Measurements from ENCODE around the gene DMPK. TPM values are rescaled to one million over a fixed set of nuclear protein-coding genes. Genes with fewer than 3 reads are reported as not detected.
"Not testable (repeated sequence)": the region's sequence is repeated elsewhere in the genome, so short reads cannot be mapped to it uniquely, and the experiment has no call there.

Gene DMPK
- total RNA-seq, 1 experiment from 2014 or later: 28.1 TPM

DNA sequence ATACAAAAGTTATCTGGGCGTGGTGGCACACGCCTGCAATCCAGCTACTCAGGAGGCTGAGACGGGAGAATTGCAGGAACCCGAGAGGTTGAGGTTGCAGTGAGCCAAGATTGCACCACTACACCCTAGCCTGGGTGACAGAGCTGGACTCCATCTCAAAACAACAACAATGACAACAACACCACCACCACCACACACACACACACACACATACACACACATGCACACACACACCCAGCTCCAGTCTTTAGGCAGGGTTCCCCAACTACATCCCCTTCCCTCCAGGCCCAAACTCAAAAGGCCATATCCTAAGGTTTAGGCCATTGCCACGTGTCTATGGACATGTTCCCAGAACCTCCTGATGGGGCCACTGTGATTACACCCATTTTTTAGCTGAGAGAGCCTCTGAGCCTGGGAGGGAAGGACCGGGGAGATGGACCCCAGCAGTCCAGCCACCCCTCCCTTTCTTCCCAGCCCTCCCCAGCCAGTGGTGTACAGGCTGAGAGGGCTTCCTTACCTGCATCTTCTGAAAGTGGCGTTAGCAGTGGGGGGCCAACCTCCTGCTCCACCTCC, 19.4 kb upstream of the DMPK start:
- no peak for DNase-seq
- no peak overlapping the region for H3K4me3 Mint-ChIP-seq (ENCODE audit: unreplicated experiment)
- no TSS peak for BruUV-seq (replicated peaks)
- H3K4me1 Mint-ChIP-seq (ENCODE audit: low read depth, unreplicated experiment): peaks cover 6% of the 10 kb centered on the region
- no peak overlapping the region for H3K4me3 ChIP-seq (ENCODE audit: low read depth, low read length)
- H3K27me3 ChIP-seq (replicated peaks; ENCODE audit: control insufficient read depth, insufficient read depth, low read length): no peaks in the 10 kb centered on the region
- CTCF ChIA-PET: interaction anchor here (0.6 to 3.8 kb wide), 4 partner anchors 15 to 1452 kb away, joined by 3 to 82 read pairs (median 4); partner anchors contain the start of gene SIX5
- no peaks in the 10 kb centered on the region for H3K9me3 Mint-ChIP-seq (ENCODE audit: unreplicated experiment)
- TF ChIP-seq, protein P1, sequence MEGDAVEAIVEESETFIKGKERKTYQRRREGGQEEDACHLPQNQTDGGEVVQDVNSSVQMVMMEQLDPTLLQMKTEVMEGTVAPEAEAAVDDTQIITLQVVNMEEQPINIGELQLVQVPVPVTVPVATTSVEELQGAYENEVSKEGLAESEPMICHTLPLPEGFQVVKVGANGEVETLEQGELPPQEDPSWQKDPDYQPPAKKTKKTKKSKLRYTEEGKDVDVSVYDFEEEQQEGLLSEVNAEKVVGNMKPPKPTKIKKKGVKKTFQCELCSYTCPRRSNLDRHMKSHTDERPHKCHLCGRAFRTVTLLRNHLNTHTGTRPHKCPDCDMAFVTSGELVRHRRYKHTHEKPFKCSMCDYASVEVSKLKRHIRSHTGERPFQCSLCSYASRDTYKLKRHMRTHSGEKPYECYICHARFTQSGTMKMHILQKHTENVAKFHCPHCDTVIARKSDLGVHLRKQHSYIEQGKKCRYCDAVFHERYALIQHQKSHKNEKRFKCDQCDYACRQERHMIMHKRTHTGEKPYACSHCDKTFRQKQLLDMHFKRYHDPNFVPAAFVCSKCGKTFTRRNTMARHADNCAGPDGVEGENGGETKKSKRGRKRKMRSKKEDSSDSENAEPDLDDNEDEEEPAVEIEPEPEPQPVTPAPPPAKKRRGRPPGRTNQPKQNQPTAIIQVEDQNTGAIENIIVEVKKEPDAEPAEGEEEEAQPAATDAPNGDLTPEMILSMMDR (IDR thresholded peaks at IDR 0.05; ENCODE audit: insufficient read depth in 1 of 2, low read depth in 1 of 2, low read length in 1 of 2, severe bottlenecking in 1 of 2, unreplicated experiment in 1 of 2): no peak
- H3K4me1 ChIP-seq: no peaks in the 10 kb centered on the region
- POLR2A ChIA-PET: interaction anchor here (0.5 to 1.0 kb wide), 2 partner anchors 9 to 31 kb away, joined by 3 read pairs; partner anchors contain the start of gene DMWD
- no peaks in the 10 kb centered on the region for H3K27me3 Mint-ChIP-seq (ENCODE audit: insufficient read depth, unreplicated experiment)
- intact Hi-C loops (cut with micrococcal nuclease; ENCODE audit: unreplicated experiment): no loop called here
- no peak overlapping the region for H3K27ac Mint-ChIP-seq (ENCODE audit: unreplicated experiment)
- H3K36me3 Mint-ChIP-seq (ENCODE audit: insufficient read depth, unreplicated experiment): no peaks in the 10 kb centered on the region
- no peaks in the 10 kb centered on the region for H3K9me3 ChIP-seq
- H3K36me3 ChIP-seq (ENCODE audit: control insufficient read depth, insufficient read depth, low read length): no peaks in the 10 kb centered on the region

DNA sequence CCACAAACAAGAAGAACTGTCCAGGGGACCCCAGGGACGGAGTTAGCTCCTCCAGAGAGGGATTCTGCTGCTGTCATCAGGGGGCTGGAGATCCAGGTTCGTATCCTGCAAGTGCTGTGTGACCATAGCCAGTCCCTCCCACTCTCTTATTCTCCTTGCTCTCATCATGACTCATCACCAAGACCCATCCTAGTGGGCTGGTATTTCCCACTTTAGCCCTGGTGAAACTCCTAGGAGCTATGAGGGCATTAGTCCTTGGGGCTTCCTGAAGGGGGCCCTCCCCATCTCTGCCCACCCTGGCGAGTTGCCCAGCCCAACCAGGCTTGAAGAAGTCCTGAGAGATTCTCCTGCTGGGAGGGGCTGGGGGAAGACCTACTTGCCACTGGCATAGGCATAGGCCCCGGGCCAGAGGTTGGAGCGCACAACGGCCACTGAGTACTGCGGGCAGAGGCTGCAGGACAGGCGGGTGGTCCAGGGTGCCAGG, 17.8 kb upstream of the DMPK start:
- BruUV-seq (replicated peaks): no TSS peak
- Mint-ChIP-seq H3K4me1 (ENCODE audit: low read depth, unreplicated experiment) (peaks cover 6% of the 10 kb centered on the region), H3K9me3 (ENCODE audit: unreplicated experiment) (no peaks in the 10 kb centered on the region), H3K27ac (ENCODE audit: unreplicated experiment) (no peak overlapping the region), H3K27me3 (ENCODE audit: insufficient read depth, unreplicated experiment) (no peaks in the 10 kb centered on the region), H3K4me3 (ENCODE audit: unreplicated experiment) (no peak overlapping the region), H3K36me3 (ENCODE audit: insufficient read depth, unreplicated experiment) (no peaks in the 10 kb centered on the region)
- no peak for DNase-seq
- no peak overlapping the region for H3K4me3 ChIP-seq (ENCODE audit: low read depth, low read length)
- ChIA-PET CTCF (interaction anchor here (1.5 to 3.8 kb wide), 4 partner anchors 13 to 30 kb away, joined by 7 to 82 read pairs (median 12); partner anchors contain the start of gene SIX5), POLR2A (no interaction called here)
- H3K36me3 ChIP-seq (ENCODE audit: control insufficient read depth, insufficient read depth, low read length): no peaks in the 10 kb centered on the region
- TF ChIP-seq, protein P1 (IDR thresholded peaks at IDR 0.05; ENCODE audit: insufficient read depth in 1 of 2, low read depth in 1 of 2, low read length in 1 of 2, severe bottlenecking in 1 of 2, unreplicated experiment in 1 of 2): no peak
- H3K27me3 ChIP-seq (replicated peaks; ENCODE audit: control insufficient read depth, insufficient read depth, low read length): no peaks in the 10 kb centered on the region
- no peaks in the 10 kb centered on the region for H3K4me1 ChIP-seq
- H3K9me3 ChIP-seq: no peaks in the 10 kb centered on the region
- intact Hi-C loops (cut with micrococcal nuclease; ENCODE audit: unreplicated experiment): no loop called here

GRCh38 chr19:45799541-45799940, 17.3 kb upstream of the DMPK start:
- ChIA-PET CTCF (interaction anchor here (0.6 to 3.8 kb wide), 13 partner anchors 11 to 69 kb away, joined by 3 to 82 read pairs (median 7); partner anchors contain the start of genes DMPK, FBXO46, FOXA3 and SIX5), POLR2A (interaction anchor here (1.3 kb wide), 1 partner anchor 30 kb away, joined by 8 read pairs; the partner anchor contains the start of gene SIX5)
- not testable (repeated sequence) for H3K27me3 ChIP-seq (replicated peaks; ENCODE audit: control insufficient read depth, insufficient read depth, low read length); H3K4me3 ChIP-seq (ENCODE audit: low read depth, low read length); H3K9me3 ChIP-seq; H3K27ac Mint-ChIP-seq (ENCODE audit: unreplicated experiment); H3K9me3 Mint-ChIP-seq (ENCODE audit: unreplicated experiment); H3K36me3 ChIP-seq (ENCODE audit: control insufficient read depth, insufficient read depth, low read length); H3K4me1 ChIP-seq; H3K36me3 Mint-ChIP-seq (ENCODE audit: insufficient read depth, unreplicated experiment); H3K4me3 Mint-ChIP-seq (ENCODE audit: unreplicated experiment); H3K27me3 Mint-ChIP-seq (ENCODE audit: insufficient read depth, unreplicated experiment); H3K4me1 Mint-ChIP-seq (ENCODE audit: low read depth, unreplicated experiment); DNase-seq; BruUV-seq (replicated peaks)
- intact Hi-C loops (cut with micrococcal nuclease; ENCODE audit: unreplicated experiment): loop anchor here (1.0 kb wide), 1 partner anchor 29 kb away; no protein-coding TSS in a partner anchor

Data from Caco-2 (cell line).